Measurements from ENCODE around the gene MAP4K1.
"Not testable (repeated sequence)": the region's sequence is repeated elsewhere in the genome, so short reads cannot be mapped to it uniquely, and the experiment has no call there.

DNA sequence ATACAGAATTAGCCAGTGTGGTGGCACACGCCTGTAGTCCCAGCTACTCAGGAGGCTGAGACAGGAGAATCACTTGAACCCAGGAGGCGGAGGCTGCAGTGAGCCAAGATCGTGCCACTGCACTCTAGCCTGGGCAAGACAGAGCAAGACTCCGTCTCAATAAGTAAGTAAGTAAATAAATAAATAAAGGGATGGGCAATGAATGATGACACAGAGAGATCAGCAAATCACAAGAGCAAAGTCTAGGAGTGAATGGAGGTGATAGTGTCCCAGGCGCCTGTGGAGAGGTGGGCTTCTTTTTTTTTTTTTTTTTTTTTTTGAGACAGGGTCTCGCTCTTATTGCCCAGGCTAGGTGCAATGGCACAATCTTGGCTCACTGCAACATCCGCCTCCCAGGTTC, 58.8 kb downstream of the MAP4K1 start:
- TF ChIP-seq, protein P1, sequence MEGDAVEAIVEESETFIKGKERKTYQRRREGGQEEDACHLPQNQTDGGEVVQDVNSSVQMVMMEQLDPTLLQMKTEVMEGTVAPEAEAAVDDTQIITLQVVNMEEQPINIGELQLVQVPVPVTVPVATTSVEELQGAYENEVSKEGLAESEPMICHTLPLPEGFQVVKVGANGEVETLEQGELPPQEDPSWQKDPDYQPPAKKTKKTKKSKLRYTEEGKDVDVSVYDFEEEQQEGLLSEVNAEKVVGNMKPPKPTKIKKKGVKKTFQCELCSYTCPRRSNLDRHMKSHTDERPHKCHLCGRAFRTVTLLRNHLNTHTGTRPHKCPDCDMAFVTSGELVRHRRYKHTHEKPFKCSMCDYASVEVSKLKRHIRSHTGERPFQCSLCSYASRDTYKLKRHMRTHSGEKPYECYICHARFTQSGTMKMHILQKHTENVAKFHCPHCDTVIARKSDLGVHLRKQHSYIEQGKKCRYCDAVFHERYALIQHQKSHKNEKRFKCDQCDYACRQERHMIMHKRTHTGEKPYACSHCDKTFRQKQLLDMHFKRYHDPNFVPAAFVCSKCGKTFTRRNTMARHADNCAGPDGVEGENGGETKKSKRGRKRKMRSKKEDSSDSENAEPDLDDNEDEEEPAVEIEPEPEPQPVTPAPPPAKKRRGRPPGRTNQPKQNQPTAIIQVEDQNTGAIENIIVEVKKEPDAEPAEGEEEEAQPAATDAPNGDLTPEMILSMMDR (IDR thresholded peaks at IDR 0.05): not testable (repeated sequence)
- not testable (repeated sequence) for TF ChIP-seq TCF7L2 (IDR thresholded peaks at IDR 0.05; ENCODE audit: low read depth, low read length); SIN3A (IDR thresholded peaks at IDR 0.05; ENCODE audit: borderline replicate concordance, insufficient read depth, low read depth, low read length); POLR2AphosphoS5 (IDR thresholded peaks at IDR 0.05; ENCODE audit: low read depth, low read length)
